K562 (cell line): ENCODE data around the gene KLB. TPM values are rescaled to one million over a fixed set of nuclear protein-coding genes. Genes with fewer than 3 reads are reported as not detected.

ENCODE experiments used
- ESRRB ChIP-seq: fragments of 250-450 bp; sonication (Bioruptor Pico); IDR thresholded peaks from 2 replicates; pipeline ENCODE4 v1.5.0; 2020; ENCODE audit warnings: mild to moderate bottlenecking, moderate library complexity, borderline replicate concordance
- ETS1 ChIP-seq: conservative IDR thresholded peaks from 2 replicates; pipeline ENCODE4 v1.6.1; 2011; ENCODE audit warnings: low read depth, mild to moderate bottlenecking, low read length; ENCODE audit not compliant: control insufficient read depth
- HMBOX1 ChIP-seq: sonication (generic); IDR thresholded peaks from 2 replicates; pipeline ENCODE4 v1.6.1; 2016
- MBD1 ChIP-seq: fragments of 250-450 bp; sonication (Bioruptor Pico); IDR thresholded peaks from 2 replicates; pipeline ENCODE4 v1.8.0; 2022; ENCODE audit warnings: inconsistent platforms
- MCM2 ChIP-seq: fragments of 450-650 bp; IDR thresholded peaks from 2 replicates; pipeline ENCODE4 v1.6.1; 2017; ENCODE audit warnings: low read depth, mild to moderate bottlenecking
- NCOR1 ChIP-seq: fragments of 450-650 bp; IDR thresholded peaks from 2 replicates; pipeline ENCODE4 v1.6.1; 2016; ENCODE audit warnings: mild to moderate bottlenecking, moderate library complexity
- POLR2AphosphoS2 ChIP-seq: IDR thresholded peaks from 2 replicates; pipeline ENCODE4 v1.6.1; 2012; ENCODE audit warnings: low read length, improper control_type of control experiment
- POLR2G ChIP-seq: fragments of 200-400 bp; formaldehyde crosslinking; IDR thresholded peaks from 2 replicates; pipeline ENCODE4 v1.6.1; 2017; ENCODE audit warnings: low read depth, mild to moderate bottlenecking, antibody characterized with exemption, low read length, moderate library complexity
- SMARCA5 ChIP-seq: fragments of 450-650 bp; IDR thresholded peaks from 2 replicates; pipeline ENCODE4 v1.6.1; 2016
- TOE1 ChIP-seq, 2 experiments: fragments of 450-650 bp in 1 of 2; sonication (generic) in 1 of 2; formaldehyde crosslinking in 1 of 2; IDR thresholded peaks; 2 replicates each; pipeline versions ENCODE4 v1.7.1 to v1.8.0; 2016 to 2022; ENCODE audit warnings: borderline replicate concordance in 2 of 2, mild to moderate bottlenecking in 2 of 2, antibody characterized with exemption in 1 of 2, inconsistent platforms in 1 of 2, low read depth in 1 of 2, missing genetic modification reagents in 1 of 2, moderate library complexity in 1 of 2
- USF1 ChIP-seq: sonication (generic); formaldehyde crosslinking; IDR thresholded peaks from 2 replicates; pipeline ENCODE4 v1.9.0; 2022; ENCODE audit warnings: mild to moderate bottlenecking, missing genetic modification reagents
- ZBTB17 ChIP-seq: fragments of 450-650 bp; formaldehyde crosslinking; IDR thresholded peaks from 2 replicates; pipeline ENCODE4 v1.4.0; 2020; ENCODE audit warnings: mild to moderate bottlenecking
- ZNF609 ChIP-seq: sonication (generic); formaldehyde crosslinking; IDR thresholded peaks from 2 replicates; pipeline ENCODE4 v1.8.1; 2023; ENCODE audit warnings: missing genetic modification reagents, mild to moderate bottlenecking, borderline replicate concordance
- polyA plus RNA-seq, 8 experiments: library from polyadenylated mRNA; depleted of rRNA in 4 of 8; stranded (reverse) in 5 of 8; unstranded in 3 of 8; fragments of >200 nt; fragmentation: Nextera tagmentation in 2 of 8; fragmentation: Illumina TruSeq in 1 of 8; extraction: Ambion mirVana in 2 of 8; extraction: Trizol in 1 of 8; gene quantifications; 2 replicates each; pipeline versions ENCODE4 v1.2.1 to v1.2.3, GENCODE V29; 2011 to 2014; ENCODE audit warnings: inconsistent platforms in 1 of 8, missing spikeins in 1 of 8
- total RNA-seq, 7 experiments: library from RNA; depleted of rRNA in 6 of 7; stranded (reverse); fragments of >200 nt in 6 of 7; fragmentation: Illumina TruSeq in 2 of 7; extraction: Trizol in 2 of 7; gene quantifications; 2 replicates each; pipeline versions ENCODE4 v1.2.1 to v1.2.3, GENCODE V29; 2011 to 2021; ENCODE audit warnings: low replicate concordance in 1 of 7

KLB gene
- total and polyA plus RNA-seq, 9 of the 15 experiments (the other 6 are each of a cell fraction or from before 2014, with no cell fraction given): 0.04 to 0.13 TPM; not detected in 7

GRCh38 chr4:39458505-39459300 is 52.0 kb downstream of the KLB start, which contains the start of the genes LIAS and RPL9 (continued):
- peak; percentile 22; the same call in 1 of the 2 replicates for TF ChIP-seq ETS1
- TF ChIP-seq NCOR1: peak; percentile 34; the same call in 1 of the 2 replicates
- peak; percentile 19; the same call in 1 of the 2 replicates for TF ChIP-seq HMBOX1
- peak; percentile 93 for TF ChIP-seq POLR2G
- no peak for TF ChIP-seq MCM2
- no peak for TF ChIP-seq ESRRB (CRISPR knock-in tag)
- TF ChIP-seq USF1: peak; percentile 14; the same call in 1 of the 2 replicates
- peak; percentile 24; the same call in 1 of the 2 replicates for TF ChIP-seq ZNF609
- TF ChIP-seq TOE1 (IDR thresholded peaks at IDR 0.05; ENCODE audit: borderline replicate concordance): 0 out of 2 replicates have a peak, but pooled peaks have one; percentile 48
- TF ChIP-seq TOE1 (CRISPR knock-in tag; IDR thresholded peaks at IDR 0.05; ENCODE audit: borderline replicate concordance, low read depth): no peak
- peak; percentile 95; the same call in 1 of the 2 replicates for TF ChIP-seq POLR2AphosphoS2
- no peak; the same call in 1 of the 2 replicates for TF ChIP-seq SMARCA5
- TF ChIP-seq ZBTB17 (CRISPR knock-in tag): peak; percentile 50; the same call in 1 of the 2 replicates
- TF ChIP-seq MBD1 (CRISPR knock-in tag): no peak
